ENCODE results near the gene USP49. TPM values are rescaled to one million over a fixed set of nuclear protein-coding genes. Genes with fewer than 3 reads are reported as not detected.

Gene USP49
- polyA plus RNA-seq, 1 of the 3 experiments (the other 2 are of a cell fraction), result 2.4 TPM

DNA sequence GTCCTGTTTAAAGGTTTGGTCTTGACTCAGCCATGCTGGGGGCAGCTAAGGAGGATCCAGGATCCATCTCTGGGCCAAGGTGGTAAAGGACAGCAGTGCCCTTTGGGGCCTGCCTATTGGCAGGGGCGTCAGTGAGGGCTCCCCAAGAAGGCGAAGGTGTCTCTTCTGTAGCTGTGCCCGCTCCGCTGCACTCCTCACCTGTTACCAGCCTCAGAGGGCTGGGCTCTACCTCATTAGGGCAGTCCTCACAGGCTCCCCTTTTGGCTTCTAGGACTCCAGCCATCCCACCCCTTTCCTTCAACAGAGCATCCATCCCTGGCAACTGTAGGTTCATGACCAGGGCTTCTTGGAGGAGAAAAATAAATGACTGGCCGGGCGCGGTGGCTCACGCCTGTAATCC lies 125.8 kb downstream of the USP49 start (continued):
- TF ChIP-seq, protein P1, sequence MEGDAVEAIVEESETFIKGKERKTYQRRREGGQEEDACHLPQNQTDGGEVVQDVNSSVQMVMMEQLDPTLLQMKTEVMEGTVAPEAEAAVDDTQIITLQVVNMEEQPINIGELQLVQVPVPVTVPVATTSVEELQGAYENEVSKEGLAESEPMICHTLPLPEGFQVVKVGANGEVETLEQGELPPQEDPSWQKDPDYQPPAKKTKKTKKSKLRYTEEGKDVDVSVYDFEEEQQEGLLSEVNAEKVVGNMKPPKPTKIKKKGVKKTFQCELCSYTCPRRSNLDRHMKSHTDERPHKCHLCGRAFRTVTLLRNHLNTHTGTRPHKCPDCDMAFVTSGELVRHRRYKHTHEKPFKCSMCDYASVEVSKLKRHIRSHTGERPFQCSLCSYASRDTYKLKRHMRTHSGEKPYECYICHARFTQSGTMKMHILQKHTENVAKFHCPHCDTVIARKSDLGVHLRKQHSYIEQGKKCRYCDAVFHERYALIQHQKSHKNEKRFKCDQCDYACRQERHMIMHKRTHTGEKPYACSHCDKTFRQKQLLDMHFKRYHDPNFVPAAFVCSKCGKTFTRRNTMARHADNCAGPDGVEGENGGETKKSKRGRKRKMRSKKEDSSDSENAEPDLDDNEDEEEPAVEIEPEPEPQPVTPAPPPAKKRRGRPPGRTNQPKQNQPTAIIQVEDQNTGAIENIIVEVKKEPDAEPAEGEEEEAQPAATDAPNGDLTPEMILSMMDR (IDR thresholded peaks at IDR 0.05), result no peak

DNA sequence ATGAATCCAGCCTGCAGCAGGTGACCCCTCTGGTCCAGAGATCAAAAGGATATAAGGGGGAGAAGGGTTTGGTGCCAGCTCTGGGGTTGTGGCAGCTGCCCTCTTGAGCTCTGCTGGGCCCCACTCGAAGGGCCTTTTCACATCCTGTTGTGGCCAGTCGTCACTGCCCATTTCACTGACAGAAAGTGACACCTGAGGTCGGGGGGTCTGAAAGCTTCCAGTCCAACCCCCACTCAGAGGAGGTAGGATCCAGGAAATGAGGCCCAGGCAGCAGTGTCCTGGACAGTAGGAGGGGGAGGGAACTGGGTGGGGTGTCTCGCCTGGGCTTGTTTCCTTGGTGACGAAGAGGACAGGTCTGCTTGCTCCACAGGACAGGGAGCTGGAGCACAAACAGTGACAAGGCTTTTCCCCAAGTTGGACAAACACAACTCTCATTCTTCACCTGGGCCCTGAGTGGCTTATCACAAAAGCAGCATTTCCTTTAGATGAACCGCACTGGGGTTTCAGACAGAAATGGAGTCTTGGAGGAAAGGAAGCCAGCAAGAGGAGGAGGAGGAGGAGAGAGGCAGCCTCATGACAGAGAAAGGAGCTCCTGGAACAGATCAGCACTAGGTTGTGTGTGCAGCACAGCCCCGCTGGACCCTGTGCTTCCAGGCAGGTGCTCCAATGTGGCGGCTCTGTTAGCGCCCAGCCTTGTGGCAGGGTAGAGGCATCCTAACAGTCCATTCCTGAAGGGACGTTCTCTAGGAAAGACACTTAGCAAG lies 126.4 kb downstream of the USP49 start:
- Histone ChIP-seq H4K20me1 (ENCODE audit: insufficient read depth) (no peaks in the 10 kb centered on the region), H3K9me2 (no peaks in the 10 kb centered on the region), H3K4me1 (ENCODE audit: control insufficient read depth in 1 of 2, insufficient read depth in 2 of 2, low read depth in 1 of 2, low read length in 1 of 2) (peaks cover 3 to 32% of the 10 kb centered on the region in 2 experiments; a peak in 2 of 4 replicates), H3K9ac (no peak overlapping the region), H2AFZ (ENCODE audit: low read depth) (no peak overlapping the region), H3K36me3 (replicated peaks in 1 of 2; ENCODE audit: control insufficient read depth in 1 of 2, insufficient read depth in 2 of 2, low read length in 1 of 2) (peaks cover 0 to 24% of the 10 kb centered on the region in 2 experiments), H3K79me2 (ENCODE audit: insufficient read depth) (no peaks in the 10 kb centered on the region), H3K9me3 (no peaks in the 10 kb centered on the region), H3K27ac (ENCODE audit: low read depth in 2 of 2, low read length in 1 of 2) (peak overlapping the region in 1 of 2 experiments; percentile 80; a peak in 1 of 4 replicates), H3K4me3 (ENCODE audit: low read depth in 2 of 2, low read length in 1 of 2) (no peak overlapping the region), H3K27me3 (ENCODE audit: insufficient read depth) (no peaks in the 10 kb centered on the region), H3F3A (replicated peaks; ENCODE audit: insufficient read depth) (no peaks in the 10 kb centered on the region), H3K4me2 (no peak overlapping the region)
- WGBS (ENCODE audit: low lambda C conversion rate), result 92% methylated on average over 10 of the region's 10 CpGs
- POLR2A ChIA-PET, result interaction anchor here (1.4 to 1.9 kb wide), 2 partner anchors 9 to 35 kb away, joined by 4 to 6 read pairs; no protein-coding TSS in a partner anchor
- peak; percentile 41 for DNase-seq
- no peak for TF ChIP-seq MXI1 (IDR thresholded peaks at IDR 0.05; ENCODE audit: low read depth, low read length)
- TF ChIP-seq GATA2 (CRISPR knock-in tag; IDR thresholded peaks at IDR 0.05), result no peak
- no peak for TF ChIP-seq NFIC (IDR thresholded peaks at IDR 0.05; ENCODE audit: borderline replicate concordance)
- TF ChIP-seq POLR2AphosphoS5 (IDR thresholded peaks at IDR 0.05; ENCODE audit: low read depth, low read length), result no peak
- TF ChIP-seq TEAD4 (IDR thresholded peaks at IDR 0.05; ENCODE audit: borderline replicate concordance, insufficient read depth), result no peak
- TF ChIP-seq, protein P2, sequence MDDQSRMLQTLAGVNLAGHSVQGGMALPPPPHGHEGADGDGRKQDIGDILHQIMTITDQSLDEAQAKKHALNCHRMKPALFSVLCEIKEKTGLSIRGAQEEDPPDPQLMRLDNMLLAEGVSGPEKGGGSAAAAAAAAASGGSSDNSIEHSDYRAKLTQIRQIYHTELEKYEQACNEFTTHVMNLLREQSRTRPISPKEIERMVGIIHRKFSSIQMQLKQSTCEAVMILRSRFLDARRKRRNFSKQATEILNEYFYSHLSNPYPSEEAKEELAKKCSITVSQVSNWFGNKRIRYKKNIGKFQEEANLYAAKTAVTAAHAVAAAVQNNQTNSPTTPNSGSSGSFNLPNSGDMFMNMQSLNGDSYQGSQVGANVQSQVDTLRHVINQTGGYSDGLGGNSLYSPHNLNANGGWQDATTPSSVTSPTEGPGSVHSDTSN (IDR thresholded peaks at IDR 0.05), result no peak
- TF ChIP-seq EZH2phosphoT487 (IDR thresholded peaks at IDR 0.05; ENCODE audit: borderline replicate concordance, low read depth), result no peak
- CTCF ChIA-PET, result interaction anchor here (0.7 to 2.8 kb wide), 12 partner anchors 8 to 741 kb away, joined by 3 to 19 read pairs (median 3); partner anchors contain the start of genes BYSL, MED20, TFEB and TOMM6

DNA sequence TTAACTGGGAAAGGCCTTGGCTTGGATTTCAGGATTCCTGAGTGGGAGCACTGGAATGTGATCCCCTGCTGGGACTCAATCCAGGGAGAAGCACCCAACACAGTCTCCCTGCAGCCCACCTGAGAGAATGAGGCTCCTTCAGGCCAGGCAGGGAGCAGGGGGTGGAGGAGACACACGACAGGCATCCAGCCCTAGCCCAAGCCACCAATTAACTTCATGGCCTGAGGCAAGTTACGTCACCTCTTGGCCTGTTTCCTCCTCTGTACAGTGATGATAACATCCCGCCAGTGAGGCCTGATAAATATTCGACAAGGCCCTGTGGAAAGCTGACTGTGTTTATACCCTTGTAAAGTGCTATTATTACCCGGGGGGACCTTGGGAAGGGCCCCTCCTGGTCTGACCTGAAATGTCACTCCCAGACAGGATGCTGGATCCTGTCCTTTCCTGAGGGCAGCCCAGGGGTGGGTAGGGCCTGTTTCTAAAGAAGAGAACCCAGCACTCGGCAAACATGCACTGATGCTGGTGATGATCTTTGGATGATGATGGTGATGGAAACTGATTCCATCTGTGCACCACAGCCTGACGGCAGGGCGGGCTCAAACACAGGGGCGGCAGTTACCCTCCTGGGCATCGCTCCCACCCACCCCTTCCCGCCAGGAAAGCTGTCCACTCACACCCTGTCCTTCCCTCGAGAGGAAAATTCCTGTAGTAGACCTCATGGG lies 127.9 kb downstream of the USP49 start:
- no peaks in the 10 kb centered on the region for H3K27me3 ChIP-seq (ENCODE audit: insufficient read depth)
- H3F3A ChIP-seq (replicated peaks; ENCODE audit: insufficient read depth), result no peaks in the 10 kb centered on the region
- no peak overlapping the region for H3K4me3 ChIP-seq (ENCODE audit: low read depth in 2 of 2, low read length in 1 of 2)
- H3K36me3 ChIP-seq (replicated peaks in 1 of 2; ENCODE audit: control insufficient read depth in 1 of 2, insufficient read depth in 2 of 2, low read length in 1 of 2), result peaks cover 0 to 17% of the 10 kb centered on the region in 2 experiments
- peaks cover 3 to 37% of the 10 kb centered on the region in 2 experiments; a peak in 2 of 4 replicates for H3K4me1 ChIP-seq (ENCODE audit: control insufficient read depth in 1 of 2, insufficient read depth in 2 of 2, low read depth in 1 of 2, low read length in 1 of 2)
- no peak overlapping the region for H2AFZ ChIP-seq (ENCODE audit: low read depth)
- H3K9me2 ChIP-seq, result no peaks in the 10 kb centered on the region
- ChIA-PET CTCF (interaction anchor here (0.6 to 2.8 kb wide), 7 partner anchors 15 to 739 kb away, joined by 3 to 19 read pairs (median 3); partner anchors contain the start of genes TFEB and TOMM6), POLR2A (interaction anchor here (1.1 to 1.9 kb wide), 3 partner anchors 8 to 33 kb away, joined by 4 to 6 read pairs (median 4); no protein-coding TSS in a partner anchor)
- no peak overlapping the region for H3K9ac ChIP-seq
- peak; percentile 89 for DNase-seq
- H3K4me2 ChIP-seq, result no peak overlapping the region
- no peaks in the 10 kb centered on the region for H3K9me3 ChIP-seq
- no peaks in the 10 kb centered on the region for H4K20me1 ChIP-seq (ENCODE audit: insufficient read depth)
- 56% methylated on average over 10 of the region's 12 CpGs for WGBS (ENCODE audit: low lambda C conversion rate)
- no peaks in the 10 kb centered on the region for H3K79me2 ChIP-seq (ENCODE audit: insufficient read depth)
- peak overlapping the region in 1 of 2 experiments; percentile 80; a peak in 2 of 4 replicates for H3K27ac ChIP-seq (ENCODE audit: low read depth in 2 of 2, low read length in 1 of 2)
- TF ChIP-seq SMC3 (IDR thresholded peaks at IDR 0.05; ENCODE audit: low read depth, low read length), result no peak
- TF ChIP-seq, protein P1 (IDR thresholded peaks at IDR 0.05), result no peak
- peak; percentile 29 for TF ChIP-seq CHD2 (IDR thresholded peaks at IDR 0.05; ENCODE audit: low read length, partially characterized antibody)
- no peak for TF ChIP-seq FOXM1 (IDR thresholded peaks at IDR 0.05; ENCODE audit: low read depth)
- TF ChIP-seq RCOR1 (IDR thresholded peaks at IDR 0.05; ENCODE audit: low read length), result peak; percentile 84
- TF ChIP-seq, protein P2 (IDR thresholded peaks at IDR 0.05), result no peak
- no peak for TF ChIP-seq TEAD4 (IDR thresholded peaks at IDR 0.05; ENCODE audit: borderline replicate concordance, insufficient read depth)
- TF ChIP-seq RAD21 (IDR thresholded peaks at IDR 0.05; ENCODE audit: low read length), result no peak; the same call in 1 of the 2 replicates
- no peak for TF ChIP-seq EZH2phosphoT487 (IDR thresholded peaks at IDR 0.05; ENCODE audit: borderline replicate concordance, low read depth)
- no peak for TF ChIP-seq TCF12 (IDR thresholded peaks at IDR 0.05)
- TF ChIP-seq, protein P3, sequence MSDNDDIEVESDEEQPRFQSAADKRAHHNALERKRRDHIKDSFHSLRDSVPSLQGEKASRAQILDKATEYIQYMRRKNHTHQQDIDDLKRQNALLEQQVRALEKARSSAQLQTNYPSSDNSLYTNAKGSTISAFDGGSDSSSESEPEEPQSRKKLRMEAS (IDR thresholded peaks at IDR 0.05; ENCODE audit: low read depth), result no peak
